HG03280 (cell line): ENCODE data around the gene KIF1A.

Experiments used
- ATAC-seq: cut with Tn5 transposase; IDR thresholded peaks from one replicate; pipeline ENCODE4 v1.9.1; 2021; ENCODE audit warnings: mild to moderate bottlenecking, moderate library complexity; ENCODE audit not compliant: unreplicated experiment

KIF1A gene

GRCh38 chr2:240821429-240821778 is 1.4 kb upstream of the KIF1A start:
- ATAC-seq: no peak

- no peak for ATAC-seq
Observed at GRCh38 chr2:240820607-240821428, 799 bp upstream of the KIF1A start.

GRCh38 chr2:240819126-240819857 is 727 bp downstream of the KIF1A start:
- no peak for ATAC-seq

- no peak for ATAC-seq
Observed at GRCh38 chr2:240818293-240819125, 1.5 kb downstream of the KIF1A start.

DNA sequence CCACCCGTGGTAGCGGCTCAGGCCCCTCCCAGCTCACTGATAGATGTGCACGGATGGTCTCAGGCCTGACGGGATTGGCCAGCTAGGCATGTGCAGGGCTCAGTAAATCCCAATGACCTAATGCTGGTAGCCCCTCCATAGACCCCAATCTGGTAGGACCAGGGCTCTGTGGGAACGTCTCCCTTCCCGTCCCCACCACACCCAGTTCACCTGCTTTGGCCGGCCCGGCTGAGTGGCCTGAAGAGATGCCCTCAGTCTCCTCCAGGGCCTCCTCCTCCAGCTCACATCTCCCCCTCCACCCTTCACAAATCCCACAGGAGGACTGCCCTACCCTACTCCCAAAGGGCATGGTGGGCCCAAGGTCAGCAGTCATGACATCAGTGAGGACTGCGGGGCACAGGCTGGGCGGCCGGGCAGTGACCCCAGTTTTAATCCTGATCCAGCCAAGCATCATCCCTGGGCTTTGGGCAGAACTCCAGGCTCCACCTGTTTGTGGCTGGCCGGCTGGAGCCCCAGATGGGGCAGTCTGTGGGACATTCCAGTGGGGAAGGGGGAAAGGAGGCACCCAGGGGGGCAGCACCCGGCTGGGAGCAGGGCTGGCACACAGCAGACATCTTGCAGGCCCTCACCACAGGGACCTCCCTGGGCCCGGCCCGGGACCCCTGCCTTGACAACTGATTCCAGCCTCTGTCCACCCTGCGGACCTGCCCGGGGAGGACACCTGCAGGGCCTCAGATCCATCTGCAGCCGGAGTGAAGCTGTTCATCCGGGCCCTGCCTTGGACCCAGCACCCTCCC is 2.3 kb downstream of the KIF1A start:
- no peak for ATAC-seq

- ATAC-seq: no peak
Observed at GRCh38 chr2:240816584-240817495, 3.2 kb downstream of the KIF1A start.

- ATAC-seq: no peak
Observed at GRCh38 chr2:240815761-240816583, 4.0 kb downstream of the KIF1A start.

- ATAC-seq: no peak
Observed at GRCh38 chr2:240814946-240815760, 4.9 kb downstream of the KIF1A start.

- no peak for ATAC-seq
Observed at GRCh38 chr2:240814280-240814679, 5.7 kb downstream of the KIF1A start.

DNA sequence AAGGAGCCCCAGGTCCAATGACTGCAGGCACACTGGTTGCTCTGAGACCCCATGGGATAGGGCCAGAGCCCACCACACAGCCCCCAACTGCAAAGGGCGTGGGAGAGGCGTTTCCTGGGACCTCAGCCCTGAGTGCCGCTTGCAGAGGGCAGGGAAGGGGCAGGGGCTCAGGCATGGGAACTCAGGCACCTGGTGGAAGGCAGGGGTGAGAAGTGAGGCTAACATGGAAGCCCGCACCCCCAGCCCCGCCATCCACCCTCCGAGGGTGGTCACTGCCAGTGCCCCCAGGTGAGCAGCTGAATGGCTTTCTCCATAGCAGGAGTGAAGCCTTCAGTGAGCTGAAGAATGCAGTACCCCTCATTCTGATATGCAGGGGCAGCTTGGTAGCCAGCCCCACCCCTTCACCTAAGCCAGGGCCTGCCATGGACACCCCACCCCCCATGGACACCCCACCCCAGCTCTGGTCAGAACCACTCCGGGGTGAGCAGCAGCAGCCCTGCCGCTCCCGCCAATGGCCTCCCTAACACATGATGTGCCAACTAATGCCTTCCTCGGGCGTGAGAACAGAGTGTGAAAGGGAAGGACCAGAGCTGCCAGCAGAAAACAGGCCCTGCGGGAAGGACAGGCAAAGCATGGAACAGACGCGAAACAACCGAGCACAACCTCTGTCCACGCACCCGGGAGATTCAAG is 6.6 kb downstream of the KIF1A start:
- no peak for ATAC-seq

DNA sequence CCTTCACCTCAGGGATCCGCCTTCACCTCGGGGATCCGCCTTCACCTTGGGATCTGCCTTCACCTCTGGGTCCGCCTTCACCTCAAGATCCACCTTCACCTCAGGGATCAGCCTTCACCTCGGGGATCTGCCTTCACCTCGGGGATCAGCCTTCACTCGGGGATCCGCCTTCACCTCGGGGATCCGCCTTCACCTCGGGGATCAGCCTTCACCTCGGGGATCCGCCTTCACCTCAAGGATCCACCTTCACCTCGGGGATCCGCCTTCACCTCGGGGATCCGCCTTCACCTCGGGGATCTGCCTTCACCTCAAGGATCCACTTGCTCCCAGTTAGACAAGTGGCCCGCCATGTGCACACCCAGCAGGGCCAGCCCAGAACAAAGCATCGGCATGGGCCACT is 7.3 kb downstream of the KIF1A start:
- no peak for ATAC-seq

DNA sequence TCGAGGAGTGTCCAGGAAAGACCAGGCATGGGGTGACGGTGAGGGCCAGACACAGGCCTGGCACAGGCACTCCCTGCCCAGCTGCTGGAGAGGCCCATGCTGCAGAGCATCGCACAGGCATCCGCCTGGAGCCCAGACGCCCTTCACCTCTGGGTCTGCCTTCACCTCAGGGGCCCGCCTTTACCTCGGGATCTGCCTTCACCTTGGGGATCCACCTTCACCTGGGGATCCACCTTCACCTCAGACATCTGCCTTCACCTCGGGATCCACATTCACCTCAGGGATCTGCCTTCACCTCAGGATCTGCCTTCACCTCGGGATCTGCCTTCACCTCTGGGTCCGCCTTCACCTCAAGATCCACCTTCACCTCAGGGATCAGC is 7.7 kb downstream of the KIF1A start:
- ATAC-seq: no peak

DNA sequence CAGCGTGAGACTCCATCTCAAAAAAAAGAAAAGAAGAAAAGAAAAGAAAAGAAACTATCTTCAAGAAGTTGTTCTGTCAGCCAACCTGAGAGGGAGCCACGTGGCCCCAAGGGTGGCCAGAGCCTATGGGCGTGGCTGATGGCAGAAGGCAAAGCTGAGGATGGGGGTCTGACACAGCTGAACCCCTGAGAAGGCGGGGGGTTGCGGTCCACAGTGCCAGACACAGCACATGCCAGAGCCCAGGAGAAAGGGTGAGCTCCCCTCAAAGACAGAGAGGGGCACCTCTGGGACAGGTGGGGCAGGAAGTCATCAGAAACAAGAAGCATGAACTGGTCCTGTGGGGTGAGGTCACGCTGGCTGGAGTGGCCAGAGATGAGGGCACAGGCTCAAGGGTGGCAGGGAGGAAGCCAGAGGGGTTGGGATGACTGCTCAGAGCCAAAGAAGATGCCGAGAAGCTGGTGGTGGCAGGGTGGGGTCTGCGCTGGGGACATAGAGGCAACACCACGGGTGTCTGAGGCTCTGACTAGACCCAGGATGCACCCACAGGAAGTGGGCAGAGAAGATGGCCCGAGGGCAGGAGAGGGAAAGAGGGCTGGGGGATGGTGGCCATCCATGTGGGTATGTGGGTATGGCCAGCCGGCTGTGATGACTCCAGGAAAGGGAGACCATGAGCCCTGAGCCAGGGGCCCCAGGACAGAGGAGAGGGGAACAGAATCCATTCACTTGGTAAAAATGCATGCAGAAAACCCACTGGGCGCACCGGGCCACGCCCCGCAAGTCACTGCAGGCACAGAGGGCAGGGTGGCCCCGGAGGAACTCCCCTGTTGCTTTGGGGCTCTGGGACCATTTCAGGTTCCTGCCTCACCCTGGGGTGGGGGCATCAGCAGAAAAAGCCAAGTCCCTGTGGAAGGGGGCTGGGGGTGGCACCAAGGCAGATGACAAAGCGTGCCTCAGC is 8.4 kb downstream of the KIF1A start:
- ATAC-seq: no peak

DNA sequence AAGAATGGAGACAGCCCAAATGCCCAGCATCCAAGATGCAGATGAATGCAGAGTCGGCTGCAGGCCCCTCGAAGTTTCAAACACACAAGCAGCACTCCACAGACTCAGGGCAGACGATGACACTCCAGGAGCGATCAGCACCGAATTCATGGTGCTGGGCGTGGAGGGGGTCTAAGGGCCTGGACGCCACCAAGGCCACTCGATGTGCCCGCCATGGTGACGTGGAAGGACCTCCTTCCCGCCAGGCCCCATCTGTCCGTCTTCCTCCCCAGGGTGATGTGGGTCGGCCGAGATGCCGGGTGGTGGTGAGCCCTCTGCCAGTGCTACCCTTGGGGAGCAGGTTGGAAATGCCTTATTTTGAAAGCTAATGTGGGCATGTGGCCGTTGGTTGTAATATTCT is 9.4 kb downstream of the KIF1A start:
- ATAC-seq: no peak

GRCh38 chr2:240810199-240810598 is 9.8 kb downstream of the KIF1A start:
- no peak for ATAC-seq

DNA sequence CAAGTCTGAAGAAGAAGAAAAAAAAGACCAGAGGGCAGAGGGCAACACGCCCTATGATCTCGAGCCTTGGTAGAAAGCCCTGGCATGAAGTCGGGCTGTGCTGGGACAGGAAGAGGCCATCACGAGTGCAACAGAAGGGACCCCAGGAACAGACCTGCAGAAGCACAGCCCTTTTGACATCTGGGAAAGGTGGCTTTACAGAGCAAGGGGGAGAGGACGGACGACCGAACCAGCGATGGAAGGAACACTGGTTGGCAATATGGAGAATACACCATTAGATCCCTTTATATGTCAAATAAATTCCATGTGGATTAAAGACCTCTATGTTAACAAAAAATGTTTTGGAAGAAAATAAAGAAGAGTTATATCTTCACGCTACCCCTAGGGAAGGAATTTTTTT is 10.7 kb downstream of the KIF1A start:
- ATAC-seq: no peak
